Keratinocyte (primary cell): ENCODE data around the gene NR3C2. TPM values are rescaled to one million over a fixed set of nuclear protein-coding genes. Genes with fewer than 3 reads are reported as not detected.

Source experiments
- DNase-seq: peaks from one replicate; pipeline ENCODE4 v3.0.0-alpha.2; 2011; ENCODE audit warnings: low read depth, missing footprints, low spot score
- FAIRE-seq: peaks from 2 replicates; lab custom pipeline; 2011; peaks lifted over from hg19 to GRCh38; lab: Jason Lieb, UNC
- H2AFZ ChIP-seq: 2 replicates; pipeline ENCODE4 v1.6.0; 2012; ENCODE audit warnings: low read length, control low read depth, inconsistent platforms; ENCODE audit not compliant: control insufficient read depth
- H3K27ac ChIP-seq: 2 replicates; pipeline ENCODE4 v1.5.1; 2011; ENCODE audit warnings: low read length; ENCODE audit not compliant: control insufficient read depth, insufficient read depth
- H3K27me3 ChIP-seq: 3 replicates; pipeline ENCODE4 v1.6.0; 2011; ENCODE audit warnings: low read length; ENCODE audit not compliant: control insufficient read depth, insufficient read depth; ENCODE audit errors: extremely low read depth
- H3K36me3 ChIP-seq, 2 experiments: 2 replicates in 1 of 2; 3 replicates in 1 of 2; pipeline ENCODE4 v1.5.1; 2011; ENCODE audit warnings: low read length in 2 of 2, mild to moderate bottlenecking in 1 of 2; ENCODE audit not compliant: control insufficient read depth in 2 of 2, insufficient read depth in 2 of 2; ENCODE audit errors: extremely low read depth in 1 of 2
- H3K4me1 ChIP-seq: 3 replicates; pipeline ENCODE4 v1.5.1; 2011; ENCODE audit warnings: low read length; ENCODE audit not compliant: control insufficient read depth, insufficient read depth; ENCODE audit errors: extremely low read depth
- H3K4me2 ChIP-seq: 3 replicates; pipeline ENCODE4 v1.6.0; 2011; ENCODE audit warnings: low read depth, low read length; ENCODE audit not compliant: control insufficient read depth, insufficient read depth; ENCODE audit errors: extremely low read depth
- H3K4me3 ChIP-seq, 3 experiments: fragments of 200-600 bp in 1 of 3; sonication (generic) in 1 of 3; 2 replicates in 2 of 3; 3 replicates in 1 of 3; pipeline ENCODE4 v1.5.1; 2011 to 2016; ENCODE audit warnings: low read length in 3 of 3, mild to moderate bottlenecking in 3 of 3, control low read depth in 2 of 3, inconsistent platforms in 1 of 3, low read depth in 1 of 3, mixed read lengths in 1 of 3, mixed run types in 1 of 3, moderate library complexity in 1 of 3; ENCODE audit not compliant: control insufficient read depth in 2 of 3, insufficient read depth in 2 of 3; ENCODE audit errors: extremely low read depth in 1 of 3
- H3K79me2 ChIP-seq: 2 replicates; pipeline ENCODE4 v1.6.0; 2012; ENCODE audit warnings: low read length; ENCODE audit not compliant: control insufficient read depth, insufficient read depth
- H3K9ac ChIP-seq: 3 replicates; pipeline ENCODE4 v1.6.0; 2011; ENCODE audit warnings: low read length; ENCODE audit not compliant: control insufficient read depth, insufficient read depth; ENCODE audit errors: extremely low read depth
- H3K9me1 ChIP-seq: 3 replicates; pipeline ENCODE4 v1.6.0; 2011; ENCODE audit warnings: low read length; ENCODE audit not compliant: control insufficient read depth, insufficient read depth; ENCODE audit errors: extremely low read depth
- H3K9me3 ChIP-seq: 2 replicates; pipeline ENCODE4 v1.5.1; 2012; ENCODE audit warnings: low read depth, low read length; ENCODE audit not compliant: control insufficient read depth
- H4K20me1 ChIP-seq: 3 replicates; pipeline ENCODE4 v1.6.0; 2011; ENCODE audit warnings: low read length; ENCODE audit not compliant: control insufficient read depth, insufficient read depth; ENCODE audit errors: extremely low read depth
- EZH2 ChIP-seq: IDR thresholded peaks from one replicate; pipeline ENCODE4 v1.6.1; 2012; ENCODE audit warnings: inconsistent platforms, mild to moderate bottlenecking, low read length, moderate library complexity
- dilution Hi-C: fragments of 300-500 bp; cut with MboI; formaldehyde crosslinking; loops from one replicate; pipeline ENCODE4 v1.7.0; 2020; ENCODE audit warnings: low sequenced_read_pairs; ENCODE audit not compliant: extremely low pct_ligation_motif_present
- polyA plus RNA-seq, 5 experiments: library from polyadenylated mRNA; depleted of rRNA in 3 of 5; stranded (reverse) in 3 of 5; stranded (forward) in 1 of 5; unstranded in 1 of 5; fragments of >200 nt; gene quantifications; 1 replicate in 1 of 5; 2 replicates in 3 of 5; 3 replicates in 1 of 5; pipeline versions ENCODE4 v1.2.1 to v1.2.3, GENCODE V29; 2011 to 2012; ENCODE audit warnings: missing spikeins in 2 of 5, low read depth in 1 of 5, low replicate concordance in 1 of 5
- TF ChIP-seq, protein P1 (sequence below), 3 experiments: IDR thresholded peaks in 1 of 3; conservative IDR thresholded peaks in 1 of 3; optimal IDR thresholded peaks in 1 of 3; 2 replicates in 2 of 3; 3 replicates in 1 of 3; pipeline versions ENCODE3 to v1.5.1; 2011; ENCODE audit warnings: low read length in 3 of 3, mild to moderate bottlenecking in 3 of 3, moderate library complexity in 2 of 3, control low read depth in 1 of 3, inconsistent platforms in 1 of 3; ENCODE audit not compliant: insufficient read depth in 2 of 3; ENCODE audit errors: extremely low read depth in 1 of 3

NR3C2 gene
- polyA plus RNA-seq, 1 donor (not counting 4 experiments of a cell fraction or from before 2014, with no cell fraction given): 1.5 TPM

DNA sequence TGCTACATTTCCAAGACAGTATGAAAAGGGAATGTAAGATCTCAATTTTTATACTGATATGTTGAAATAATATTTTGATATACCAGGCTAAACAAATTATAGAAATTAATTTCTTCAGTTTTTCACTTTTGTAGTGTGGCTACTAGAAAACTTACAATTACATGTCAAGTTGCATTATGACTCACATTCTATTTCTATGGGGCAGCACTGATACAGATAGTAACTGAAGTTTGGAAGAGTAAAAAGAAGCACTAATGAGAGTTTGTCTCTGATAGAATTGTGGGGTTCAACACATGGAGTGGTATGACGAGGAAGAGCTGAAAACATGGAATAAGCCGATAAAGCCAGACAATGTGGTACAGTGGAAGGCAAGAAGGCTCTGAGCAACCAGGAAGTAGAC is 95.6 kb downstream of the NR3C2 start:
- Histone ChIP-seq H2AFZ (no peak overlapping the region), H3K27me3 (no peaks in the 10 kb centered on the region), H3K79me2 (no peaks in the 10 kb centered on the region), H3K9me3 (no peaks in the 10 kb centered on the region), H3K27ac (no peak overlapping the region), H4K20me1 (no peaks in the 10 kb centered on the region), H3K4me2 (no peak overlapping the region), H3K9me1 (no peaks in the 10 kb centered on the region), H3K4me1 (no peaks in the 10 kb centered on the region), H3K4me3 (no peak overlapping the region), H3K9ac (no peak overlapping the region), H3K36me3 (no peaks in the 10 kb centered on the region)
- dilution Hi-C loops: no loop called here
- no peak for FAIRE-seq
- DNase-seq: no peak
- TF ChIP-seq, protein P1, sequence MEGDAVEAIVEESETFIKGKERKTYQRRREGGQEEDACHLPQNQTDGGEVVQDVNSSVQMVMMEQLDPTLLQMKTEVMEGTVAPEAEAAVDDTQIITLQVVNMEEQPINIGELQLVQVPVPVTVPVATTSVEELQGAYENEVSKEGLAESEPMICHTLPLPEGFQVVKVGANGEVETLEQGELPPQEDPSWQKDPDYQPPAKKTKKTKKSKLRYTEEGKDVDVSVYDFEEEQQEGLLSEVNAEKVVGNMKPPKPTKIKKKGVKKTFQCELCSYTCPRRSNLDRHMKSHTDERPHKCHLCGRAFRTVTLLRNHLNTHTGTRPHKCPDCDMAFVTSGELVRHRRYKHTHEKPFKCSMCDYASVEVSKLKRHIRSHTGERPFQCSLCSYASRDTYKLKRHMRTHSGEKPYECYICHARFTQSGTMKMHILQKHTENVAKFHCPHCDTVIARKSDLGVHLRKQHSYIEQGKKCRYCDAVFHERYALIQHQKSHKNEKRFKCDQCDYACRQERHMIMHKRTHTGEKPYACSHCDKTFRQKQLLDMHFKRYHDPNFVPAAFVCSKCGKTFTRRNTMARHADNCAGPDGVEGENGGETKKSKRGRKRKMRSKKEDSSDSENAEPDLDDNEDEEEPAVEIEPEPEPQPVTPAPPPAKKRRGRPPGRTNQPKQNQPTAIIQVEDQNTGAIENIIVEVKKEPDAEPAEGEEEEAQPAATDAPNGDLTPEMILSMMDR (optimal IDR thresholded peaks at IDR 0.05 in 1 of 3, IDR thresholded peaks at IDR 0.05 in 1 of 3, conservative IDR thresholded peaks at IDR 0.05 in 1 of 3; ENCODE audit: extremely low read depth in 1 of 3, insufficient read depth in 2 of 3, low read length in 3 of 3): no peak
- no peak for TF ChIP-seq EZH2

DNA sequence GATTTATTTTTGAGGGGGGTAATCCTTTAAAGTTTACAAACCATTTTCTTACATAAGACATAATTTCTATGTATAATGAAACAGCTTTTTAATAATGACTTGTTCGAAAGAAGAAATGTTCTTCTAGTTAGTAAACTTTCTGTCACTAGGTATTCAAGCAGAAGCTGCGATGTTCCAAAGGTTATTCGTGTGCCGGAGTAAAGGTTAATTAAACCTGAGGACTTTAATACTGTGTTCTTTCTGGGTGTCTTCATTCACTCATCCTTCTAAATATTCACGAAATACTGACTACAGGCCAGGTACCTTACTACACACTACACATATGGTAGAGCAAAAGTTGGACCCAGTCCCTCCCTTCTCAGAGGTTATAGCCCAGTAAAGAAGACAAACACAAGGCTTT is 96.7 kb downstream of the NR3C2 start:
- TF ChIP-seq, protein P1 (optimal IDR thresholded peaks at IDR 0.05 in 1 of 3, IDR thresholded peaks at IDR 0.05 in 1 of 3, conservative IDR thresholded peaks at IDR 0.05 in 1 of 3; ENCODE audit: extremely low read depth in 1 of 3, insufficient read depth in 2 of 3, low read length in 3 of 3): no peak
- no peak for TF ChIP-seq EZH2
- H3K4me1 ChIP-seq: no peaks in the 10 kb centered on the region
- H4K20me1 ChIP-seq: no peaks in the 10 kb centered on the region
- H3K9me1 ChIP-seq: no peaks in the 10 kb centered on the region
- H3K27ac ChIP-seq: no peak overlapping the region
- no peaks in the 10 kb centered on the region for H3K9me3 ChIP-seq
- no peak overlapping the region for H3K9ac ChIP-seq
- no peak overlapping the region for H3K4me2 ChIP-seq
- H3K4me3 ChIP-seq: no peak overlapping the region
- no peaks in the 10 kb centered on the region for H3K79me2 ChIP-seq
- H2AFZ ChIP-seq: no peak overlapping the region
- no peak for DNase-seq
- H3K27me3 ChIP-seq: no peaks in the 10 kb centered on the region
- H3K36me3 ChIP-seq: no peaks in the 10 kb centered on the region
- FAIRE-seq: no peak
- dilution Hi-C loops: no loop called here
